ENCODE data around the gene EFL1. TPM values are rescaled to one million over a fixed set of nuclear protein-coding genes. Genes with fewer than 3 reads are reported as not detected.

EFL1 gene
- total RNA-seq, 1 donor from 2014 or later = 13.3 TPM

DNA sequence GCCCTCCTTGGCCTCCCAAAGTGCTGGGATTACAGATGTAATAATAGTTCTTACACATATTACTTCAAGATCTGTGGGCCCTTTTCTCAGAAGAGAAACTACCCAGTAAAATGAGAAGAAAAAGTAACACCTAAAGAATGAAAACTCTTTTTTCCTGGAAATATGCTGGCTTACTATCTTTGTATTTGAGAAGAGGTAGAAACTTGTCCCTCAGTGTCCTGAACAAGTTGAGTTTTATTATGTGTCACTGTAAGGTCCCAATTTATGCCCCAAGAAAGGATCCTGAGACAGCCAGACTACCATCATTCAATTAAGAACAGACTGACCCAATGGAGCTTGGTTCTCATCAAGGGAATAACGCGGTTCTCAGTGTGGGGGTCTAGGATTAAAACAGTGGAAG lies 93.8 kb downstream of the EFL1 start:
- H3K36me3 ChIP-seq = no peaks in the 10 kb centered on the region
- intact Hi-C loops (cut with DNase I) = no loop called here
- TF ChIP-seq POLR2AphosphoS5 (IDR thresholded peaks at IDR 0.05; ENCODE audit: insufficient read depth in 1 of 2, low read depth in 1 of 2) (no peak), POLR2A (IDR thresholded peaks at IDR 0.05) (no peak)
- TF ChIP-seq, protein P1, sequence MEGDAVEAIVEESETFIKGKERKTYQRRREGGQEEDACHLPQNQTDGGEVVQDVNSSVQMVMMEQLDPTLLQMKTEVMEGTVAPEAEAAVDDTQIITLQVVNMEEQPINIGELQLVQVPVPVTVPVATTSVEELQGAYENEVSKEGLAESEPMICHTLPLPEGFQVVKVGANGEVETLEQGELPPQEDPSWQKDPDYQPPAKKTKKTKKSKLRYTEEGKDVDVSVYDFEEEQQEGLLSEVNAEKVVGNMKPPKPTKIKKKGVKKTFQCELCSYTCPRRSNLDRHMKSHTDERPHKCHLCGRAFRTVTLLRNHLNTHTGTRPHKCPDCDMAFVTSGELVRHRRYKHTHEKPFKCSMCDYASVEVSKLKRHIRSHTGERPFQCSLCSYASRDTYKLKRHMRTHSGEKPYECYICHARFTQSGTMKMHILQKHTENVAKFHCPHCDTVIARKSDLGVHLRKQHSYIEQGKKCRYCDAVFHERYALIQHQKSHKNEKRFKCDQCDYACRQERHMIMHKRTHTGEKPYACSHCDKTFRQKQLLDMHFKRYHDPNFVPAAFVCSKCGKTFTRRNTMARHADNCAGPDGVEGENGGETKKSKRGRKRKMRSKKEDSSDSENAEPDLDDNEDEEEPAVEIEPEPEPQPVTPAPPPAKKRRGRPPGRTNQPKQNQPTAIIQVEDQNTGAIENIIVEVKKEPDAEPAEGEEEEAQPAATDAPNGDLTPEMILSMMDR (IDR thresholded peaks at IDR 0.05) = no peak

DNA sequence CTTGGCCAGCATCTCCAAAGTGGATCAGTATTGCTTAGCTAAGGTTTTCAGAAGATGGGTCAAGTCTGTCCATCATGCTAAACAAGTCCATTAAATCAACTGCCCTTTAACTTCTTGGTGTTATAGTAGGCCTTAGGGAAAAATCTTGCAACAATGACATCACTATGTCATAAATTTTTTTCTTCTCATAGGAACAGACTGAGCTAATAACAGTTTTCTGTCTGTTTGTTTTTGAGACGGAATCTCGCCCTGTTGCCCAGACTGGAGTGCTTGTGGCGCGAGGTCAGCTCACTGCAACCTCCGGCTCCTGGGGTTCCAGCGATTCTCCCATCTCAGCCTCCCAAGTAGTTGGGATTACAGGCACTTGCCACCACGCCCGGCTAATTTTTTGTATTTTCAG lies 94.2 kb downstream of the EFL1 start:
- no peak overlapping the region for H3K4me3 ChIP-seq
- no peak for DNase-seq (ENCODE audit: extremely low spot score in 2 of 2)
- no peaks in the 10 kb centered on the region for H3K9me3 ChIP-seq
- H3K27me3 ChIP-seq = no peaks in the 10 kb centered on the region
- H3K27ac ChIP-seq = no peak overlapping the region
- TF ChIP-seq, protein P1 (IDR thresholded peaks at IDR 0.05) = no peak
- TF ChIP-seq POLR2AphosphoS5 (IDR thresholded peaks at IDR 0.05; ENCODE audit: insufficient read depth in 1 of 2, low read depth in 1 of 2) = no peak
- TF ChIP-seq POLR2A (IDR thresholded peaks at IDR 0.05) = no peak
- H3K4me1 ChIP-seq = no peaks in the 10 kb centered on the region
- intact Hi-C loops (cut with DNase I) = no loop called here
- peaks cover 0 to 1% of the 10 kb centered on the region in 2 donors for H3K36me3 ChIP-seq

More for the DNA sequence above, 93.8 kb downstream of the EFL1 start:
- no peaks in the 10 kb centered on the region for H3K27me3 ChIP-seq
- no peaks in the 10 kb centered on the region for H3K9me3 ChIP-seq
- H3K4me1 ChIP-seq = no peaks in the 10 kb centered on the region
- H3K4me3 ChIP-seq = no peak overlapping the region
- no peak overlapping the region for H3K27ac ChIP-seq
- no peak for DNase-seq (ENCODE audit: extremely low spot score in 2 of 2)

DNA sequence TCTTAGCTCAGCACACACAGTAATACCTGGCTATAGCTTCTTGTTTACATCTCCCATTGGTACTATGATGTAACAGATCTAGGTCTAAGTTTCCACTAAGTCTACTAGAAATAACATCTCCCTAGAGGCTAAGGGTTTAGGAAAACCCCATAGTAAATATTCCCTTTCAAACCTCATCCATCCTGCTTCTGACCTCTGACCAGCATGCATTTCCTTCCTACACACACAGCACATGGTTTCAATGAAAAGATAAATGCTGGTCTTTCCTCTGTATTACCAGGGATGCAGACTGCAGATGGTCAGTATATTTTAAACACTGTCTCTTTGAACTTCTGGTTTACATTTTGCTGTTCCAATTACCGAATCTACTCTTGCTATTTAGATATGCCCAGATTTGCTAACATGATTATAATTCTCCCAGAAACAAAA lies 96.6 kb downstream of the EFL1 start:
- Histone ChIP-seq H3K27me3 (no peaks in the 10 kb centered on the region), H3K4me3 (no peak overlapping the region), H3K4me1 (no peaks in the 10 kb centered on the region), H3K9me3 (no peaks in the 10 kb centered on the region), H3K27ac (no peak overlapping the region), H3K36me3 (peaks cover 0 to 12% of the 10 kb centered on the region in 2 donors)
- intact Hi-C loops (cut with DNase I) = no loop called here
- DNase-seq (ENCODE audit: extremely low spot score in 2 of 2) = no peak
- TF ChIP-seq POLR2A (IDR thresholded peaks at IDR 0.05) (no peak), POLR2AphosphoS5 (IDR thresholded peaks at IDR 0.05; ENCODE audit: insufficient read depth in 1 of 2, low read depth in 1 of 2) (no peak)
- TF ChIP-seq, protein P1 (IDR thresholded peaks at IDR 0.05) = no peak

DNA sequence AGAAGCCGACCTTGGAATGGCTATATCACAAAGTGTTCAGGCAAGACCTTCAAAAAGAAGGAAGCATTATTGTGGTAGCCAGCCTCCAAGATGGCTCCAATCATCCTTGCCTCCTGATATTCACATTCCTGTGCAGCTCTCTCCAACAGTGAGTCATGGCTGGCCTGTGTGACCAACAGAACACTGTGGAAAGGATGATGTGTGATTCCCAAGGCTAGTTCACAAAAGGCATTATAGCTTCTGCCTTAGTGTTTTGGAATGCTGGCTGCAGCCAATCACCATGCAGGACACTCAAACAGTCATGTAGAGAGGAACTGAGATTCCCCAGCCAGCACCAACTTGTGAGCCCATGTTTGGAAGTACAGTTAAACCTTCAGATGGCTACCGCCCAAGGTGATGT lies 102.6 kb downstream of the EFL1 start:
- TF ChIP-seq, protein P1 (IDR thresholded peaks at IDR 0.05) = no peak
- no peak for TF ChIP-seq POLR2A (IDR thresholded peaks at IDR 0.05)
- TF ChIP-seq POLR2AphosphoS5 (IDR thresholded peaks at IDR 0.05; ENCODE audit: insufficient read depth in 1 of 2, low read depth in 1 of 2) = no peak
- H3K9me3 ChIP-seq = no peaks in the 10 kb centered on the region
- DNase-seq (ENCODE audit: extremely low spot score in 2 of 2) = no peak
- peaks cover 0 to 12% of the 10 kb centered on the region in 2 donors for H3K36me3 ChIP-seq
- no peaks in the 10 kb centered on the region for H3K4me1 ChIP-seq
- no peaks in the 10 kb centered on the region for H3K27me3 ChIP-seq
- no peak overlapping the region for H3K27ac ChIP-seq
- no peak overlapping the region for H3K4me3 ChIP-seq
- intact Hi-C loops (cut with DNase I) = no loop called here

DNA sequence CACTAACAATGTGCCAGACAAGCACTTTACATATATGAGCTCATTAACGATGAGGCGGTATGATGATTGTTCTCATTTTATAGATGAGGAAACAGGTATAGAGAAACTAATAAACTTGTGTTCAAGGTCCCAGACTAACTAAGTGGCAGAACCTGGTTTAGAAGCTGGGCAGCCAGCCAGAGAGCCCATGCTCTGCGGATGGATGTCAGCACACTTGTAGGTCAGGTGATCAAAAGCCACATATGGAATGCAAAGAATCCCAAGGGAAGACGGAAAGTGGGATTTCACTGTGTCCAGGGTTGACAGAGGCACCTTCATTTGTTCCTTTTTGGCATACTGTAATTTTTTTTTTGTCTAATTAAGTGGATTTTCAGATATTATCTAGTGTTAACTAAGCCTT lies 103.7 kb downstream of the EFL1 start:
- no peaks in the 10 kb centered on the region for H3K9me3 ChIP-seq
- peaks cover 0 to 12% of the 10 kb centered on the region in 2 donors for H3K36me3 ChIP-seq
- no peaks in the 10 kb centered on the region for H3K4me1 ChIP-seq
- TF ChIP-seq, protein P1 (IDR thresholded peaks at IDR 0.05) = no peak
- TF ChIP-seq POLR2AphosphoS5 (IDR thresholded peaks at IDR 0.05; ENCODE audit: insufficient read depth in 1 of 2, low read depth in 1 of 2) = no peak
- no peak for TF ChIP-seq POLR2A (IDR thresholded peaks at IDR 0.05)
- no peak overlapping the region for H3K27ac ChIP-seq
- no peak for DNase-seq (ENCODE audit: extremely low spot score in 2 of 2)
- H3K4me3 ChIP-seq = no peak overlapping the region
- H3K27me3 ChIP-seq = no peaks in the 10 kb centered on the region
- intact Hi-C loops (cut with DNase I) = no loop called here
